IPS-15b (cell line): Measurements from ENCODE around the gene FGD2.
"Not testable (repeated sequence)": the region's sequence is repeated elsewhere in the genome, so short reads cannot be mapped to it uniquely, and the experiment has no call there.

Experiments used
- H3K27me3 ChIP-seq: one replicate; pipeline ENCODE4 v1.6.1; 2013; ENCODE audit warnings: low read length; ENCODE audit not compliant: control insufficient read depth, insufficient read depth
- H3K36me3 ChIP-seq: one replicate; pipeline ENCODE4 v1.6.1; 2013; ENCODE audit warnings: low read length; ENCODE audit not compliant: control insufficient read depth, insufficient read depth
- H3K4me1 ChIP-seq: one replicate; pipeline ENCODE4 v1.6.1; 2013; ENCODE audit warnings: mild to moderate bottlenecking, low read length; ENCODE audit not compliant: control insufficient read depth, insufficient read depth
- H3K4me3 ChIP-seq: one replicate; pipeline ENCODE4 v1.5.1; 2013; ENCODE audit warnings: low read depth, low read length
- H3K9ac ChIP-seq: one replicate; pipeline ENCODE4 v1.6.1; 2013; ENCODE audit warnings: low read depth, mild to moderate bottlenecking, low read length
- H3K9me3 ChIP-seq: one replicate; pipeline ENCODE4 v1.6.1; 2013; ENCODE audit warnings: mild to moderate bottlenecking, low read length; ENCODE audit not compliant: control insufficient read depth, insufficient read depth

Gene FGD2

GRCh38 chr6:37043091-37043490 lies 37.6 kb downstream of the FGD2 start:
- H3K9me3 ChIP-seq, H3K27me3 ChIP-seq, H3K36me3 ChIP-seq, H3K4me3 ChIP-seq, H3K4me1 ChIP-seq, H3K9ac ChIP-seq: not testable (repeated sequence)

GRCh38 chr6:37047346-37047688 lies 41.9 kb downstream of the FGD2 start:
- Histone ChIP-seq H3K9me3 (no peaks in the 10 kb centered on the region), H3K36me3 (no peaks in the 10 kb centered on the region), H3K4me3 (no peak overlapping the region), H3K27me3 (no peaks in the 10 kb centered on the region), H3K9ac (no peak overlapping the region), H3K4me1 (peaks cover 7% of the 10 kb centered on the region)

- H3K4me3 ChIP-seq = no peak overlapping the region
- no peaks in the 10 kb centered on the region for H3K36me3 ChIP-seq
- no peaks in the 10 kb centered on the region for H3K27me3 ChIP-seq
- H3K4me1 ChIP-seq = peaks cover 10% of the 10 kb centered on the region
- H3K9me3 ChIP-seq = no peaks in the 10 kb centered on the region
- H3K9ac ChIP-seq = no peak overlapping the region
Observed at GRCh38 chr6:37047689-37048402, 42.4 kb downstream of the FGD2 start.

GRCh38 chr6:37048403-37048850 lies 43.0 kb downstream of the FGD2 start:
- Histone ChIP-seq H3K9ac (no peak overlapping the region), H3K4me1 (peaks cover 10% of the 10 kb centered on the region), H3K36me3 (no peaks in the 10 kb centered on the region), H3K27me3 (no peaks in the 10 kb centered on the region), H3K9me3 (no peaks in the 10 kb centered on the region), H3K4me3 (no peak overlapping the region)

- Histone ChIP-seq H3K9ac (no peak overlapping the region), H3K9me3 (no peaks in the 10 kb centered on the region), H3K4me3 (no peak overlapping the region), H3K36me3 (no peaks in the 10 kb centered on the region), H3K27me3 (no peaks in the 10 kb centered on the region), H3K4me1 (peaks cover 10% of the 10 kb centered on the region)
Observed at GRCh38 chr6:37048851-37049757, 43.6 kb downstream of the FGD2 start.

GRCh38 chr6:37049758-37050044 lies 44.2 kb downstream of the FGD2 start:
- Histone ChIP-seq H3K9me3 (no peaks in the 10 kb centered on the region), H3K36me3 (no peaks in the 10 kb centered on the region), H3K4me1 (peaks cover 10% of the 10 kb centered on the region), H3K4me3 (no peak overlapping the region), H3K9ac (no peak overlapping the region), H3K27me3 (no peaks in the 10 kb centered on the region)

- Histone ChIP-seq H3K4me1 (peaks cover 10% of the 10 kb centered on the region), H3K9me3 (no peaks in the 10 kb centered on the region), H3K36me3 (no peaks in the 10 kb centered on the region), H3K9ac (no peak overlapping the region), H3K4me3 (no peak overlapping the region), H3K27me3 (no peaks in the 10 kb centered on the region)
Observed at GRCh38 chr6:37050045-37050853, 44.8 kb downstream of the FGD2 start.

- Histone ChIP-seq H3K4me3 (no peak overlapping the region), H3K36me3 (no peaks in the 10 kb centered on the region), H3K9ac (no peak overlapping the region), H3K4me1 (peaks cover 12% of the 10 kb centered on the region), H3K27me3 (no peaks in the 10 kb centered on the region), H3K9me3 (no peaks in the 10 kb centered on the region)
Observed at GRCh38 chr6:37050854-37051137, 45.3 kb downstream of the FGD2 start.

GRCh38 chr6:37051138-37052026 lies 45.9 kb downstream of the FGD2 start:
- Histone ChIP-seq H3K4me3 (no peak overlapping the region), H3K4me1 (peaks cover 12% of the 10 kb centered on the region), H3K27me3 (no peaks in the 10 kb centered on the region), H3K9ac (no peak overlapping the region), H3K36me3 (no peaks in the 10 kb centered on the region), H3K9me3 (no peaks in the 10 kb centered on the region)

- H3K9ac ChIP-seq = no peak overlapping the region
- no peaks in the 10 kb centered on the region for H3K9me3 ChIP-seq
- H3K36me3 ChIP-seq = no peaks in the 10 kb centered on the region
- peaks cover 16% of the 10 kb centered on the region for H3K4me1 ChIP-seq
- H3K4me3 ChIP-seq = no peak overlapping the region
- no peaks in the 10 kb centered on the region for H3K27me3 ChIP-seq
Observed at GRCh38 chr6:37052027-37052628, 46.7 kb downstream of the FGD2 start.

- H3K36me3 ChIP-seq = no peaks in the 10 kb centered on the region
- H3K4me3 ChIP-seq = no peak overlapping the region
- H3K9ac ChIP-seq = no peak overlapping the region
- no peaks in the 10 kb centered on the region for H3K9me3 ChIP-seq
- H3K4me1 ChIP-seq = peaks cover 16% of the 10 kb centered on the region
- no peaks in the 10 kb centered on the region for H3K27me3 ChIP-seq
Observed at GRCh38 chr6:37053683-37054082, 48.2 kb downstream of the FGD2 start.
